NCI-H2029 (cell line): ENCODE results near the gene ITPR1.

Source experiments
- DNase-seq: peaks from one replicate; lab custom pipeline; 2025; lab: John Stamatoyannopoulos, UW

ITPR1 gene

GRCh38 chr3:4758957-4759656 lies 266.0 kb downstream of the ITPR1 start:
- DNase-seq = no peak

GRCh38 chr3:4759689-4760312 lies 266.7 kb downstream of the ITPR1 start:
- no peak for DNase-seq

- no peak for DNase-seq
Measured at GRCh38 chr3:4761759-4762158, 268.6 kb downstream of the ITPR1 start.

- DNase-seq = peak; percentile 85
Measured at GRCh38 chr3:4762481-4763230, 269.5 kb downstream of the ITPR1 start.

GRCh38 chr3:4763604-4764247 lies 270.6 kb downstream of the ITPR1 start:
- DNase-seq = no peak

- DNase-seq = no peak
Measured at GRCh38 chr3:4765212-4765611, 272.1 kb downstream of the ITPR1 start.

GRCh38 chr3:4766263-4766662 lies 273.1 kb downstream of the ITPR1 start:
- no peak for DNase-seq

- DNase-seq = no peak
Measured at GRCh38 chr3:4766716-4767499, 273.8 kb downstream of the ITPR1 start.

- no peak for DNase-seq
Measured at GRCh38 chr3:4768021-4768420, 274.9 kb downstream of the ITPR1 start.

- no peak for DNase-seq
Measured at GRCh38 chr3:4768521-4768920, 275.4 kb downstream of the ITPR1 start.

- DNase-seq = no peak
Measured at GRCh38 chr3:4770561-4770960, 277.4 kb downstream of the ITPR1 start.

GRCh38 chr3:4771243-4771642 lies 278.1 kb downstream of the ITPR1 start:
- DNase-seq = no peak

- no peak for DNase-seq
Measured at GRCh38 chr3:4772171-4772804, 279.1 kb downstream of the ITPR1 start.

- DNase-seq = no peak
Measured at GRCh38 chr3:4772858-4773257, 279.7 kb downstream of the ITPR1 start.

- DNase-seq = no peak
Measured at GRCh38 chr3:4773583-4773982, 280.4 kb downstream of the ITPR1 start.

GRCh38 chr3:4774531-4774930 lies 281.4 kb downstream of the ITPR1 start:
- DNase-seq = no peak

GRCh38 chr3:4776399-4776979 lies 283.3 kb downstream of the ITPR1 start:
- DNase-seq = no peak

GRCh38 chr3:4776980-4777581 lies 283.9 kb downstream of the ITPR1 start:
- no peak for DNase-seq

GRCh38 chr3:4778119-4778518 lies 285.0 kb downstream of the ITPR1 start:
- no peak for DNase-seq

GRCh38 chr3:4778740-4779139 lies 285.6 kb downstream of the ITPR1 start:
- DNase-seq = no peak

- no peak for DNase-seq
Measured at GRCh38 chr3:4780545-4780957, 287.4 kb downstream of the ITPR1 start.
